GM18951 (cell line): Measurements from ENCODE around the gene ARTN.

Source experiments
- POLR2A ChIP-seq: IDR thresholded peaks from 4 replicates; pipeline ENCODE4 v1.6.1; 2011; ENCODE audit warnings: mild to moderate bottlenecking; ENCODE audit not compliant: insufficient read length, insufficient read depth; ENCODE audit errors: extremely low read depth
- in situ Hi-C: fragments of 300-500 bp; cut with MboI; formaldehyde crosslinking; loops from one replicate; pipeline ENCODE4 v1.12.0; 2022; ENCODE audit warnings: low sequenced_read_pairs, mixed read lengths, inconsistent platforms; ENCODE audit not compliant: unreplicated experiment

ARTN gene

GRCh38 chr1:43976045-43976444 lies 42.4 kb downstream of the ARTN start:
- TF ChIP-seq POLR2A: no peak
- in situ Hi-C loops: no loop called here

GRCh38 chr1:43976890-43977289 lies 43.3 kb downstream of the ARTN start:
- in situ Hi-C loops: no loop called here
- TF ChIP-seq POLR2A: no peak

GRCh38 chr1:43977376-43978263 lies 44.0 kb downstream of the ARTN start:
- TF ChIP-seq POLR2A: no peak
- in situ Hi-C loops: no loop called here

- TF ChIP-seq POLR2A: no peak
- in situ Hi-C loops: no loop called here
These were observed 44.6 kb downstream of the ARTN start for GRCh38 chr1:43978264-43978550.

GRCh38 chr1:43978551-43979260 lies 45.1 kb downstream of the ARTN start, which contains the start of gene B4GALT2:
TSS of gene B4GALT2 (plus strand) at chr1:43979210. CDS start at chr1:43981161, 1,951 bp downstream.
- in situ Hi-C loops: no loop called here
- TF ChIP-seq POLR2A: peak; percentile 46

GRCh38 chr1:43979261-43979527 lies 45.6 kb downstream of the ARTN start:
- TF ChIP-seq POLR2A: no peak

GRCh38 chr1:43979528-43980254 lies 46.1 kb downstream of the ARTN start:
- TF ChIP-seq POLR2A: no peak
- in situ Hi-C loops: no loop called here

More at GRCh38 chr1:43979261-43979527, 45.6 kb downstream of the ARTN start:
- in situ Hi-C loops: no loop called here

GRCh38 chr1:43980255-43981134 lies 46.9 kb downstream of the ARTN start:
- no peak for TF ChIP-seq POLR2A
- in situ Hi-C loops: no loop called here

GRCh38 chr1:43981135-43981491 lies 47.5 kb downstream of the ARTN start:
- in situ Hi-C loops: no loop called here
- TF ChIP-seq POLR2A: no peak

GRCh38 chr1:43981636-43982035 lies 48.0 kb downstream of the ARTN start:
- in situ Hi-C loops: no loop called here
- no peak for TF ChIP-seq POLR2A

GRCh38 chr1:43982241-43982640 lies 48.6 kb downstream of the ARTN start:
- no peak for TF ChIP-seq POLR2A
- in situ Hi-C loops: no loop called here

GRCh38 chr1:43982808-43983207 lies 49.2 kb downstream of the ARTN start:
- in situ Hi-C loops: no loop called here
- no peak for TF ChIP-seq POLR2A

- TF ChIP-seq POLR2A: no peak
- in situ Hi-C loops: no loop called here
These were observed 49.8 kb downstream of the ARTN start for GRCh38 chr1:43983253-43983899.

- TF ChIP-seq POLR2A: no peak
- in situ Hi-C loops: no loop called here
These were observed 51.3 kb downstream of the ARTN start for GRCh38 chr1:43984855-43985254.
